Transverse colon (tissue), 4 donors: ENCODE results near the gene BRD3OS. TPM values are rescaled to one million over a fixed set of nuclear protein-coding genes. Genes with fewer than 3 reads are reported as not detected.
"Not testable (repeated sequence)": the region's sequence is repeated elsewhere in the genome, so short reads cannot be mapped to it uniquely, and the experiment has no call there.

ENCODE experiments used
- DNase-seq: peaks from one replicate; pipeline ENCODE4 v3.0.0-alpha.2; 2019
- H3K27ac ChIP-seq, 4 donors: fragments of 200-600 bp; sonication (generic); 2 replicates each; pipeline ENCODE4 v1.5.1; 2016 to 2018; ENCODE audit warnings: inconsistent platforms in 4 of 4
- H3K27me3 ChIP-seq: fragments of 200-600 bp; sonication (generic); 2 replicates; pipeline ENCODE4 v1.5.1; 2017; ENCODE audit warnings: inconsistent platforms
- H3K36me3 ChIP-seq, 4 donors: fragments of 200-600 bp; sonication (generic); 2 replicates each; pipeline ENCODE4 v1.5.1; 2017 to 2019; ENCODE audit warnings: inconsistent platforms in 4 of 4
- H3K4me1 ChIP-seq, 4 donors: fragments of 200-600 bp; sonication (generic); 2 replicates each; pipeline ENCODE4 v1.5.1; 2017 to 2020; ENCODE audit warnings: inconsistent platforms in 4 of 4
- H3K4me3 ChIP-seq, 4 donors: fragments of 200-600 bp; sonication (generic); 1 replicate in 1 of 4; 2 replicates in 3 of 4; pipeline versions ENCODE4 v1.5.1 to v1.6.1; 2017 to 2019; ENCODE audit warnings: inconsistent platforms in 4 of 4
- H3K9me3 ChIP-seq, 2 donors: fragments of 200-600 bp; sonication (generic); 2 replicates each; pipeline ENCODE4 v1.5.1; 2017 to 2019; ENCODE audit warnings: inconsistent platforms in 2 of 2
- EP300 ChIP-seq: sonication (generic); formaldehyde crosslinking; IDR thresholded peaks from one replicate; pipeline ENCODE4 v1.6.1; 2017; ENCODE audit warnings: antibody characterized with exemption, low read depth
- POLR2A ChIP-seq: fragments of 450-650 bp; IDR thresholded peaks from one replicate; pipeline ENCODE4 v1.6.1; 2016; ENCODE audit warnings: antibody characterized with exemption, mild to moderate bottlenecking, moderate library complexity
- POLR2AphosphoS5 ChIP-seq, 3 donors: sonication (generic); formaldehyde crosslinking; IDR thresholded peaks; one replicate each; pipeline ENCODE4 v1.6.1; 2016; ENCODE audit warnings: antibody characterized with exemption in 3 of 3
- WGBS, 2 donors: methylation state at CpG; one replicate each; pipeline ENCODE4 v1.1.5; 2018; ENCODE audit warnings: low coverage in 1 of 2; 5-methylcytosine and 5-hydroxymethylcytosine counted together
- in situ Hi-C, 4 donors: fragments of 200-750 bp; cut with MboI; loops; one replicate each; pipeline versions ENCODE4 v1.15.0 to v1.15.1; 2017; ENCODE audit warnings: low sequenced_read_pairs in 3 of 4, low pct_ligation_motif_present in 1 of 4, low pct_unique_long_range_greater_than_20kb in 1 of 4
- intact Hi-C: fragments of 100-400 bp; cut with DNase I; formaldehyde crosslinking; loops from one replicate; pipeline ENCODE4 v1.15.1; 2023; ENCODE audit warnings: low total_unique reads
- total RNA-seq, 4 donors: library from RNA; depleted of rRNA; stranded (reverse); fragments of >200 nt; gene quantifications; one replicate each; pipeline ENCODE4 v1.1.0, GENCODE V29; 2016
- TF ChIP-seq, protein P1 (sequence below), 5 experiments: fragments of 200-600 bp in 3 of 5; fragments of 450-650 bp in 2 of 5; sonication (generic) in 3 of 5; IDR thresholded peaks; 1 replicate in 2 of 5; 2 replicates in 3 of 5; pipeline ENCODE4 v1.5.1; 2016 to 2017; ENCODE audit warnings: antibody characterized with exemption in 5 of 5, inconsistent platforms in 3 of 5, mild to moderate bottlenecking in 2 of 5, moderate library complexity in 1 of 5

Gene BRD3OS
- total RNA-seq, 4 donors from 2014 or later: 3.2 to 6.6 (median 4.4) TPM

DNA sequence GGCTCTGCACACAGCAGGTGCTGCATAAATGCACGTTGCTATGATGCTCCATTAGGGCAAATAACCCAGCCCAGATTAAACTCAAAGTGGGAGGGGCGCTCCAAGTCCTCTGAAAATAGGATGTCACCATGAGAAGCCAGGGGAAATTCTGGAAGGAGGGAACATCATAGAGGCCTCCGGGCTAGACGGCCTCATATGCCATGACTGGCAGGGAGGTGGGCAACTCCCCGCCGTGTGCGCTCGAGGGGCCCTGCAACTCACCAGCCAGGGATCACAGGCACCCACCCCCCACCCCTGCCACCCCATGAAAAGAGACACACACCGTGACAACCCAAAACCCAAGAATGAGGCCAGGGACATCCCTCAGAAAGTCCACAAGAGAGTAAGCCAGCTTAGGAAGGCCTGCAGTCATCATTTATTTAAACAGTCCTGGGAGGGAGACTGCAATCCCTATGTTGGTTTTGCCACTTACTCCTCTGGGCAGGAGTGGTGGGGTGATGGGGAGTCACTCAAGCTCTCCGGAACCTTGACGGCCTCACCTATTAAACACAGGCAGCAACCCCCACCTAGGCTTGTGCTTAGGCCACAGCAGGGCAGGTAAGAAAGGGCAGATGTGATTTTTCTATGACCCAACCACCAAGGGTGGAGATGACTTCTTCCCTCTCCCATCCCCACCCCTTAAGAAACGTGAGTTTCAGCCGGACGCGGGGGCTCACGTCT is 37.2 kb upstream of the BRD3OS start:
- in situ Hi-C loops: no loop called here
- no peak for DNase-seq

DNA sequence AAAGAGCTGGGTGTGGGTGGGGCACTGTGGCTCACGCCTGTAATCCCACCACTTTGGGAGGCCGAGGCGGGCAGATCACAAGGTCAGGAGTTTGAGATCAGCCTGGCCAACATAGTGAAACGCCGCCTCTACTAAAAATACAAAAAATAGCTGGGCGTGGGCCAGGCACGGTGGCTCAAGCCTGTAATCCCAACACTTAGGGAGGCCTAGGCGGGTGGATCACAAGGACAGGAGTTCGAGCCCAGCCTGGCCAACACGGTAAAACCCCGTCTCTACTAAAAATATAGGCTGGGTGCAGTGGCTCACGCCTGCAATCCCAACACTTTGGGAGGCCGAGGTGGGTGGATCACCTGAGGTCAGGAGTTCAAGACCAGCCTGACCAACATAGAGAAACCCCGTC is 36.5 kb upstream of the BRD3OS start:
- H3K27ac ChIP-seq, in situ Hi-C loops, H3K27me3 ChIP-seq, H3K36me3 ChIP-seq, H3K9me3 ChIP-seq, H3K4me3 ChIP-seq, DNase-seq: not testable (repeated sequence)
- intact Hi-C loops: loop anchor here (1.0 kb wide), 1 partner anchor 34 kb away; no protein-coding TSS in a partner anchor
- WGBS, 2 donors: 73 to 91% methylated on average over 3 to 14 of the region's 14 CpGs
- peaks cover 2 to 26% (median 21%) of the 10 kb centered on the region in 4 donors for H3K4me1 ChIP-seq

More for the DNA sequence above, 37.2 kb upstream of the BRD3OS start:
- Histone ChIP-seq H3K36me3 (no peaks in the 10 kb centered on the region), H3K4me1 (peaks cover 0 to 19% (median 16%) of the 10 kb centered on the region in 4 donors), H3K4me3 (no peak overlapping the region), H3K27me3 (no peaks in the 10 kb centered on the region), H3K27ac (no peak overlapping the region), H3K9me3 (no peaks in the 10 kb centered on the region)
- intact Hi-C loops: no loop called here
- WGBS, 2 donors: 80 to 92% methylated on average over 2 to 16 of the region's 16 CpGs
- TF ChIP-seq POLR2A (no peak), POLR2AphosphoS5 (IDR thresholded peaks at IDR 0.05) (no peak), EP300 (no peak)
- TF ChIP-seq, protein P1, sequence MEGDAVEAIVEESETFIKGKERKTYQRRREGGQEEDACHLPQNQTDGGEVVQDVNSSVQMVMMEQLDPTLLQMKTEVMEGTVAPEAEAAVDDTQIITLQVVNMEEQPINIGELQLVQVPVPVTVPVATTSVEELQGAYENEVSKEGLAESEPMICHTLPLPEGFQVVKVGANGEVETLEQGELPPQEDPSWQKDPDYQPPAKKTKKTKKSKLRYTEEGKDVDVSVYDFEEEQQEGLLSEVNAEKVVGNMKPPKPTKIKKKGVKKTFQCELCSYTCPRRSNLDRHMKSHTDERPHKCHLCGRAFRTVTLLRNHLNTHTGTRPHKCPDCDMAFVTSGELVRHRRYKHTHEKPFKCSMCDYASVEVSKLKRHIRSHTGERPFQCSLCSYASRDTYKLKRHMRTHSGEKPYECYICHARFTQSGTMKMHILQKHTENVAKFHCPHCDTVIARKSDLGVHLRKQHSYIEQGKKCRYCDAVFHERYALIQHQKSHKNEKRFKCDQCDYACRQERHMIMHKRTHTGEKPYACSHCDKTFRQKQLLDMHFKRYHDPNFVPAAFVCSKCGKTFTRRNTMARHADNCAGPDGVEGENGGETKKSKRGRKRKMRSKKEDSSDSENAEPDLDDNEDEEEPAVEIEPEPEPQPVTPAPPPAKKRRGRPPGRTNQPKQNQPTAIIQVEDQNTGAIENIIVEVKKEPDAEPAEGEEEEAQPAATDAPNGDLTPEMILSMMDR (IDR thresholded peaks at IDR 0.05): no peak

DNA sequence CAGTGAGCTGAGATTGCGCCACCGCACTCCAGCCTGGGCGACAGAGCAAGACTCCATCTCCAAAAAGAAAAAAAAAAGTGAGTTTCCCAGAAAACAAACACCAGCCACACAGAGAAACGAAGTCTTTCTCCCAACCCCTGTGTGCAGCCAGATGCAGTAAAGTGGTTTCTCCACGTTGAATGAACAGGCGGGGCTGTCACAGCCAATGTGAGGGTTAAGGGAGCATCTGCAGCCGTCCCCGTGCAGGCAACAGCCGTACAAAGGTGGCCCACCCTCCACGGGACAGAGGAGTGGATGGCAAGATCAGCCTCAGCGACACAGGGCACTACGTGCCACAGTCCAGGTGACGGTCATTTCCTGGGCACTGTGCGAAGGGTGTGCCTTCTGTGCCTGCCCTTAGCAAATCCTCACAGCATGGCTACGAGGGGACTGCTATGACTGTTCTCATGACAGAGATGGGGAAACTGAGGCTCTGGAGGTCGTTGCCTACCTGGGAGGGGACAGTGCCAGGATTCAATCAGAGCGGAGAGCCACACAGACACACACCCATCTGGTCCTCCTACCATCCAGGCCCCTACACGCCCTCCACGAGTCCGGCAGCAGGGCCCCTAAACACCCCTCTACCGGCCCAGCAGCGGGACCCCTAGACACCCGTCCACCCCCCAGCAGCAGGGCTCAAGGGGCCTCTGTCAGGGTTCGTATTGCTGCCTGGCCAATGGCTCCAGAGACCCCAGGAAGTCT is 35.5 kb upstream of the BRD3OS start:
- intact Hi-C loops (loop anchor here (1.0 kb wide), 1 partner anchor 35 kb away; no protein-coding TSS in a partner anchor), in situ Hi-C loops (no loop called here)
- H3K27me3 ChIP-seq: no peaks in the 10 kb centered on the region
- no peak for DNase-seq
- H3K9me3 ChIP-seq: no peaks in the 10 kb centered on the region
- peaks cover 8 to 34% (median 27%) of the 10 kb centered on the region in 4 donors for H3K4me1 ChIP-seq
- 75 to 100% methylated on average over 2 to 24 of the region's 24 CpGs for WGBS, 2 donors
- H3K27ac ChIP-seq: no peak overlapping the region
- no peaks in the 10 kb centered on the region for H3K36me3 ChIP-seq
- TF ChIP-seq, protein P1 (IDR thresholded peaks at IDR 0.05): no peak
- TF ChIP-seq POLR2A: no peak
- TF ChIP-seq POLR2AphosphoS5 (IDR thresholded peaks at IDR 0.05): no peak
- TF ChIP-seq EP300: no peak
- H3K4me3 ChIP-seq: peak overlapping the region in 1 of 4 donors; percentile 73

DNA sequence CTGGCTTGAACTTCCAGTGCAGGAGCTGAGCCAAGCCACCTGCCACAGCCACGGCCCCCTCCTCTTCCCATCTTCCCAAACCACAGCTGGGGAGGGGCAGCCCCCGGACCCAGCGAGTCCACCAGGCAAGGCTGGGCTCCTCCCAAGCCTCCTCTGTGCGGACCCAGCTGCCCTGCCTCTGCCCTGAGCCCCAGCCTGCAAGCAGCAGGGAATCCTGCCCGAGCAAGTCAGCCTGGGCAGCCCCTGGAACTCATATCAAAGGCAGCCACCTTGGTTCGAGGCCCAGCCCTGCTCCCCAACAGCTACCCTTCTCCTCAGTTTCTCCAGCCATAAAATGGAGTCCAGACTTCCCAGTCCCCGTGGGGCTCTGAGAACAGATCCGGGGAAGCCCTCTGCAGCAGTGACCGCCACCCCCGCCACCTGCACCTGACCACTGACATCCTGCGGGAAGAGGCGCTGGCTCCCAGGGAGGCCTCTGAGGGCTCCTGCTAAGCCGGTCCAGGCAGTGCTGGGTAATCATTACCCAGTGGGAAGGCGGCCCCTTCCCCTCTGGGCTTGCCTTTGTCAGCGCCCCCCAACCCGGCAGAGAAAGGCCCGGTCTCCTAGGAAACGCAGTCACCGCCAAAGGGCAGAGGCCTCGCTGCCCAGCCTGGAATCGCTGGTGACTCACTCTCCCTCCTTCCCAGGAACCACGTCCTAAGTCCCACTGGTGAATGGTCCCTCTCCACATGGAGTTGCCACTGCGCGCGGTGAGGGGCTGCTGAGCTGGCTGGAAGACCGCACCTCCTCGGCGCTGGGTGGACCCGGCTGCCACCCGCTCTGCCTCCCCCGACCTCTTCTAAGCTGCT is 34.7 kb upstream of the BRD3OS start:
- in situ Hi-C loops: no loop called here
- H3K36me3 ChIP-seq: no peaks in the 10 kb centered on the region
- 38% methylated on average over 31 of the region's 31 CpGs; no CpG with 5 or more reads in 1 of the 2 donors for WGBS, 2 donors
- TF ChIP-seq POLR2A: peak; percentile 14
- TF ChIP-seq, protein P1 (IDR thresholded peaks at IDR 0.05): no peak
- peak in 1 of 3 donors; percentile 55 for TF ChIP-seq POLR2AphosphoS5 (IDR thresholded peaks at IDR 0.05)
- H3K27ac ChIP-seq: peak overlapping the region; percentile 88 to 94 (median 90)
- H3K27me3 ChIP-seq: no peaks in the 10 kb centered on the region
- peak; percentile 65 for DNase-seq
- no peaks in the 10 kb centered on the region for H3K9me3 ChIP-seq
- peaks cover 8 to 34% (median 27%) of the 10 kb centered on the region in 4 donors for H3K4me1 ChIP-seq
- peak overlapping the region; percentile 61 to 87 (median 72) for H3K4me3 ChIP-seq
- intact Hi-C loops: no loop called here
